Common myeloid progenitor, CD34-positive (primary cell): ENCODE measurements around the gene TNFSF12.

Experiments used
- CTCF ChIA-PET: fragments of 350-600 bp; sonication (Branson Sonifier 250); formaldehyde crosslinking; loops from one replicate; lab custom pipeline; 2021; ENCODE audit warnings: antibody characterized with exemption; lab: Charles Lee
- POLR2A ChIA-PET: fragments of 350-600 bp; sonication (Branson Sonifier 250); formaldehyde crosslinking; loops from one replicate; lab custom pipeline; 2021; ENCODE audit warnings: antibody characterized with exemption; lab: Charles Lee
- DNase-seq, 3 donors: peaks; one replicate each; pipeline versions ENCODE4 v3.0.0 to v3.0.0-alpha.2; 2013
- H3K27ac ChIP-seq, 2 experiments: 1 replicate in 1 of 2; 2 replicates in 1 of 2; pipeline ENCODE4 v1.7.0; 2013; ENCODE audit warnings: inconsistent platforms in 2 of 2, low read length in 2 of 2, mild to moderate bottlenecking in 2 of 2, low read depth in 1 of 2, moderate library complexity in 1 of 2; ENCODE audit not compliant: severe bottlenecking in 2 of 2, insufficient read depth in 1 of 2, poor library complexity in 1 of 2
- H3K27me3 ChIP-seq, 5 experiments: replicated peaks in 2 of 5; 1 replicate in 3 of 5; 2 replicates in 2 of 5; pipeline versions ENCODE4 v1.6.1 to v1.7.0; 2013; ENCODE audit warnings: low read length in 4 of 5, mild to moderate bottlenecking in 2 of 5, moderate library complexity in 2 of 5, inconsistent platforms in 1 of 5; ENCODE audit not compliant: insufficient read depth in 5 of 5, control insufficient read depth in 4 of 5
- H3K36me3 ChIP-seq, 4 experiments: 1 replicate in 2 of 4; 2 replicates in 2 of 4; pipeline versions ENCODE4 v1.6.1 to v1.7.0; 2013; ENCODE audit warnings: low read length in 3 of 4, control low read depth in 1 of 4, mild to moderate bottlenecking in 1 of 4; ENCODE audit not compliant: control insufficient read depth in 4 of 4, insufficient read depth in 4 of 4
- H3K4me1 ChIP-seq, 4 experiments: 1 replicate in 3 of 4; 2 replicates in 1 of 4; pipeline versions ENCODE4 v1.6.1 to v1.7.1; 2013; ENCODE audit warnings: low read length in 3 of 4, mild to moderate bottlenecking in 3 of 4, control low read depth in 1 of 4, inconsistent platforms in 1 of 4, moderate library complexity in 1 of 4; ENCODE audit not compliant: control insufficient read depth in 4 of 4, insufficient read depth in 4 of 4; ENCODE audit errors: control extremely low read depth in 1 of 4
- H3K4me3 ChIP-seq, 7 experiments: 1 replicate in 4 of 7; 2 replicates in 3 of 7; pipeline versions ENCODE4 v1.5.1 to v1.7.0; 2013; ENCODE audit warnings: mild to moderate bottlenecking in 7 of 7, low read length in 6 of 7, moderate library complexity in 6 of 7, inconsistent platforms in 2 of 7, low read depth in 2 of 7, control low read depth in 1 of 7; ENCODE audit not compliant: insufficient read depth in 4 of 7, control insufficient read depth in 1 of 7; ENCODE audit errors: extremely low read depth in 1 of 7
- H3K9me3 ChIP-seq, 5 experiments: 1 replicate in 4 of 5; 2 replicates in 1 of 5; pipeline versions ENCODE4 v1.6.1 to v1.7.1; 2013; ENCODE audit warnings: low read length in 4 of 5, mild to moderate bottlenecking in 2 of 5, inconsistent platforms in 1 of 5, low read depth in 1 of 5, moderate library complexity in 1 of 5; ENCODE audit not compliant: control insufficient read depth in 4 of 5, insufficient read depth in 2 of 5; ENCODE audit errors: control extremely low read depth in 1 of 5
- WGBS: methylation state at CpG from one replicate; pipeline ENCODE4 v1.1.5; 2013; ENCODE audit not compliant: insufficient coverage; 5-methylcytosine and 5-hydroxymethylcytosine counted together

Gene TNFSF12

GRCh38 chr17:7583253-7584109 is 34.6 kb downstream of the TNFSF12 start, which contains the start of gene MPDU1:
MPDU1 (plus strand) TSS chr17:7583852; CDS start chr17:7583863, 11 bp downstream.
- no peaks in the 10 kb centered on the region for H3K27me3 ChIP-seq
- no peaks in the 10 kb centered on the region for H3K9me3 ChIP-seq
- 5% methylated on average over 52 of the region's 69 CpGs for WGBS
- POLR2A ChIA-PET: interaction anchor here (0.6 to 2.8 kb wide), 7 partner anchors 10 to 1286 kb away, joined by 3 to 40 read pairs (median 5); partner anchors contain the start of genes FXR2, POLR2A and TP53
- H3K27ac ChIP-seq: peak within 1 kb of the TSS; percentile 99
- peak; percentile 95 to 98 (median 98) for DNase-seq
- H3K4me1 ChIP-seq: peaks cover 4 to 74% (median 66%) of the 10 kb centered on the region in 4 experiments
- peak within 1 kb of the TSS; percentile 56 to 98 (median 92) for H3K4me3 ChIP-seq
- CTCF ChIA-PET: interaction anchor here (0.6 to 7.6 kb wide), 9 partner anchors 8 to 104 kb away, joined by 3 to 58 read pairs (median 4); partner anchors contain the start of genes SENP3, TP53 and WRAP53
- peaks cover 0 to 38% (median 18%) of the 10 kb centered on the region in 4 experiments for H3K36me3 ChIP-seq

- peak overlapping the region in 1 of 2 experiments; percentile 34 for H3K27ac ChIP-seq
Measured at GRCh38 chr17:7586673-7587419, 38.0 kb downstream of the TNFSF12 start.

DNA sequence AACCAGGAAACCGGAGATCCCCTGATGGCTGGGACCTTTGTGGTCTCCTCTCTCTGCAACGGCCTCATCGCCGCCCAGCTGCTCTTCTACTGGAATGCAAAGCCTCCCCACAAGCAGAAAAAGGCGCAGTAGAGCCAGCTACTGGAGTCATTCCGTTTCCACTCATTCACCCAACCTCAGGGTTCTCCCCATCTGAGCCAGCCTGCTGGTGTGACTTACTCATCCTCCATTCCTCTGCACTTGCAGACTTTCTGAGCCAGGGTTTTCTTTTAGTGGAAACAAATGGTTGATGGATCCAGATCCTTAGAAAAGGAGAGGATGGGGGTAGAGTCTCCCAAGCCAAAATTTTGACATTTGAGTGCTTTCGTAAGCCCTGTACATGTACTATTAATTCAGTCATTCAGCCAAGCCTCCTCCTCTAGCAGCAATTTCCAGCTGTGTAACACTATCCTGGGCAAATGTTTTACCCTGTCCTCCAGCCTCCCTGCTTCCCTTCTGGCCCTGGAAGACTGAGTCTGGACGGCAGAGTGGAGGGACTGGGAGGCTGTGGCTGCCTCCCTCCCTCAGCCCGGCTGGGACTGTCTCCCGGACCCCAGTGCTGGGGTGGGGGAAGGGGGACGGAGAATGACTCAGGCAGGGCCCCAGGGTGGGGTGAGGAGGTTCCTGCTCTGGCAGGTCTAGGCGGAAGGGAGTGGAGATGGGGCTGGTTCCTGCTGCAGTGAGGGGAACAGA is 38.7 kb downstream of the TNFSF12 start:
- Histone ChIP-seq H3K27me3 (no peaks in the 10 kb centered on the region), H3K4me3 (no peak overlapping the region), H3K4me1 (peaks cover 1 to 41% (median 30%) of the 10 kb centered on the region in 4 experiments), H3K36me3 (peaks cover 12 to 65% (median 37%) of the 10 kb centered on the region in 4 experiments), H3K9me3 (no peaks in the 10 kb centered on the region), H3K27ac (peak overlapping the region in 1 of 2 experiments; percentile 34)
- DNase-seq: no peak
- ChIA-PET CTCF (interaction anchor here (1.0 to 7.6 kb wide), 7 partner anchors 12 to 100 kb away, joined by 3 to 58 read pairs (median 5); partner anchors contain the start of genes SENP3 and TP53), POLR2A (interaction anchor here (0.6 kb wide), 1 partner anchor 146 kb away, joined by 5 read pairs; no protein-coding TSS in a partner anchor)
- 75% methylated on average over 9 of the region's 12 CpGs for WGBS

More at GRCh38 chr17:7586673-7587419, 38.0 kb downstream of the TNFSF12 start:
- DNase-seq: no peak
- ChIA-PET CTCF (interaction anchor here (0.9 to 7.6 kb wide), 8 partner anchors 11 to 150 kb away, joined by 3 to 58 read pairs (median 4); partner anchors contain the start of gene SENP3), POLR2A (interaction anchor here (0.6 kb wide), 1 partner anchor 146 kb away, joined by 5 read pairs; no protein-coding TSS in a partner anchor)
- peaks cover 8 to 58% (median 31%) of the 10 kb centered on the region in 4 experiments for H3K36me3 ChIP-seq
- peaks cover 1 to 49% (median 37%) of the 10 kb centered on the region in 4 experiments for H3K4me1 ChIP-seq
- 91% methylated on average over 6 of the region's 9 CpGs for WGBS
- no peaks in the 10 kb centered on the region for H3K9me3 ChIP-seq
- no peak overlapping the region for H3K4me3 ChIP-seq
- H3K27me3 ChIP-seq: no peaks in the 10 kb centered on the region

DNA sequence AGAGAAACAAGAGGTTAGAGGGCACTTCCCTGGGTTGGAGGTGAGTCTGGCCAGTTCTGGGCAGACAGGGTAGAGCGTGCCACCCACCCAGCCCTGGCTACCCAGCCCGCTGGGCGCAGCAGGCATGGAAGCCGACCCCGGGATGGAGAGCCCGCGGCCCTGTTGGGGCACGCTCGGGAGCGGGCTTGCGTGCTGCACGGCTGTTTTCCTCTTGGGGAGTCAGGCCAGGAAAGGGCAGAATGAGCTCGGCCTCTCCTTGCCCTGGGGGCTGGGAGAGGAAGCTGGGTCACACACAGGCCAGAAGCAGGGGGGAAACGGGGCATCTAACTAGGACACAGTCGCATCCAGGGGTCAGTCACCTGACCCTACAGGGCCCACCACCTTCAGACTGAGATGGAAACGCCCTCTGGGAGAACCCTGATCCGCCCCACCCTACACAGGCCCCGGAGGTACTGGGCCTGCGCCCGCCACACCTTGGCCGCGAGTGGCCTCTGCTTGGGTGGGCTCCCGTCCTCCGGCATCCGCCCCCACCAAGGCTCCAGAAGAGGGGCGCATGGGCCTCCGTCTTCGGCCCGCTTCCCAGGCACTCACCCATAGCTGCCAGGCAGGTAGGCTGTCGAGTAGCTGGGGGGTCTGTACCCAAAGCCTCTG is 39.8 kb downstream of the TNFSF12 start:
- WGBS: 92% methylated on average over 29 of the region's 30 CpGs
- H3K27ac ChIP-seq: no peak overlapping the region
- ChIA-PET CTCF (interaction anchor here (0.7 to 7.6 kb wide), 17 partner anchors 8 to 233 kb away, joined by 3 to 58 read pairs (median 6); partner anchors contain the start of genes CD68, SAT2, SENP3 and TMEM95), POLR2A (interaction anchor here (0.6 to 1.1 kb wide), 2 partner anchors 9 to 23 kb away, joined by 3 read pairs; partner anchors contain the start of gene CD68)
- H3K27me3 ChIP-seq: no peaks in the 10 kb centered on the region
- H3K4me1 ChIP-seq: peaks cover 1 to 32% (median 20%) of the 10 kb centered on the region in 4 experiments
- H3K9me3 ChIP-seq: no peaks in the 10 kb centered on the region
- peak overlapping the region in 2 of 7 experiments; percentile 28 to 40 for H3K4me3 ChIP-seq
- no peak for DNase-seq
- peaks cover 13 to 76% (median 43%) of the 10 kb centered on the region in 4 experiments for H3K36me3 ChIP-seq

DNA sequence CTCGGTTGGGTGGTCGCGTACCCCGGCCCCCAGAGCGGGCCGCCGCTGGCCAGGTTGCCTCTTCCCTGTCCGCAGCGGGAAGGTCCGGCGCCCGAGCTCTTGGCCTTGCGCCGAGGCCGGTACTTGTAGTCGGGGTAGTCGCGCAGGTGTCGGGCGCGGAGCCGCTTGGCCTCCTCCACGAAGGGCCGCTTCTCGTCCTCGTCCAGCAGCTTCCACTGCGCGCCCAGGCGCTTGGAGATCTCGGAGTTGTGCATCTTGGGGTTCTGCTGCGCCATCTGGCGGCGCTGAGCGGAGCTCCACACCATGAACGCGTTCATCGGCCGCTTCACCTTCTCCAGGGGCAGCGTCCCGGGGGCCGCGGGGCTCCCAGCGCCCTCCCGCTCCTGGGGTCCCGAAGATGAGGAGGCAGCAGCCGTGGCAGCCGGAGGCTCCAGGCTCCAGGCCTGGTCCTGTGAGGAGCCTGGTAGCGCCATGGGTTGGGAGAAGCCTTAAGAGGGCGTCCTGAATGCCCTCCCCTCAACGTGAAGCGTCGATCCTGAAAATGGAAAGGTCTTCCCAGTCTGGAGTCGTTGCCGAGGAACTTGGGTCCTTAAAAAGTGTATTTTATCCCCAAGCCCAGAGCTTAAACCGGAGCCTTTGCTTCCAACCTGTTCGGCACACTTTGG is 40.5 kb downstream of the TNFSF12 start:
- Histone ChIP-seq H3K27ac (no peak overlapping the region), H3K36me3 (peaks cover 17 to 82% (median 49%) of the 10 kb centered on the region in 4 experiments), H3K4me1 (peaks cover 0 to 30% (median 18%) of the 10 kb centered on the region in 4 experiments), H3K27me3 (no peaks in the 10 kb centered on the region), H3K9me3 (no peaks in the 10 kb centered on the region), H3K4me3 (peak overlapping the region in 2 of 7 experiments; percentile 28 to 40)
- WGBS: 41% methylated on average over 56 of the region's 56 CpGs
- ChIA-PET CTCF (interaction anchor here (1.0 to 7.6 kb wide), 19 partner anchors 9 to 234 kb away, joined by 3 to 58 read pairs (median 6); partner anchors contain the start of genes CD68, SAT2, SENP3 and TMEM95), POLR2A (interaction anchor here (0.6 to 1.1 kb wide), 3 partner anchors 10 to 23 kb away, joined by 3 to 4 read pairs (median 3); partner anchors contain the start of gene CD68)
- peak; percentile 77 to 87 (median 78) for DNase-seq
